HG02870 (cell line): Measurements from ENCODE around the gene NEGR1.

Experiments used
- ATAC-seq: cut with Tn5 transposase; IDR thresholded peaks from one replicate; pipeline ENCODE4 v1.9.1; 2021; ENCODE audit warnings: mild to moderate bottlenecking, moderate library complexity; ENCODE audit not compliant: unreplicated experiment

NEGR1 gene

DNA sequence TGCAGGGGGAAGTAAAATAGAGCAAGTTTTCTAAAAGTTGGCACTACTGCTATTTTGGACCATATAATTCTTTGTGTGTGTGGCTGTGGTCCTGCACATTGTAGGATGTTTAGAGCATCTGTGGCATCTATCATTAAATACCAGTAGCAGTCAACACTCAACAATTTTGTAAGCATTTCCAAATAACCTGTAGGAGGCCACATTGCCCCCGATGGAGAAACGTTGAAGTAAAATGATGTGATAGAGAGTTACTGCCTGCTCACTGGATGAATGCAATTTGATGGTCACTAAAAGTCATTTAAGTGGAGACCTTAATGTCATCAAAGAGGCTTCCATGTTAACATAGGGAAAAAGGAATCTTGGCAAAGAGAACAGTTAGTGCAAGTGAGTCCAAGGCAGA is 560.8 kb downstream of the NEGR1 start:
- no peak for ATAC-seq

DNA sequence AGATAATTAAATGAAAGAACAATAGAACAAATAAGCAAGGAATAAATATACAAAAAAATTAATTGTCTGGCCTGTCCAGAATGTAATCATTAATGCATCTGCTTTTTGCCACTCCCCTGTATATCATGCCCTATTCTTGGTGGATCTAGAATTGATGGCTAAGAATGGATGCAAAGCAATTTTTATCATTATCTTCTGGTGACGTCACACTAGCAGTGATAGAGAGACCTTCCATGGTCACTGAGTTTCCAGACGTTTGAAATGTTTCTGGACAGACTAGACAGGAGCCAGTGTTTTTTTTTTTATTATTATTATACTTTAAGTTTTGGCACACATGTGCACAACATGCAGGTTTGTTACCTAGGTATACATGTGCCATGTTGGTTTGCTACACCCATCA is 563.0 kb downstream of the NEGR1 start:
- no peak for ATAC-seq

DNA sequence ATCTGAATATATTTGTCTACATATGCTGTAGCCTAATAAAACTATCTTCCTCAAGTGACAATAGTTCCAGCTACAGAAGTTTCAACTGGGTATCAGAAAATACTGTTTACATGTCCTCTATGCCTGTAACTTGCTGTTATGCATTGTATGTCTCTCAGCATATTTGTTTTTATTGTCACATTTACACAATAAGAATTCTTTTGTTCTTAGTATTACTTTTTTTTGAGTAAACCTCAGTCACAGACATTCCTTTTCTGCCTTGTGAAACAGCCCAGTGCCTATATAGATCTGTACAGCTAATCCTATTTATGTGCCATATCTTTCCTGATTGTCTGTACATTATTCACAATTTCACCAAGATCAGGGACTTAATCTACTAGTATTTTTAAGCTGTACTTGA is 565.2 kb downstream of the NEGR1 start:
- ATAC-seq: no peak

DNA sequence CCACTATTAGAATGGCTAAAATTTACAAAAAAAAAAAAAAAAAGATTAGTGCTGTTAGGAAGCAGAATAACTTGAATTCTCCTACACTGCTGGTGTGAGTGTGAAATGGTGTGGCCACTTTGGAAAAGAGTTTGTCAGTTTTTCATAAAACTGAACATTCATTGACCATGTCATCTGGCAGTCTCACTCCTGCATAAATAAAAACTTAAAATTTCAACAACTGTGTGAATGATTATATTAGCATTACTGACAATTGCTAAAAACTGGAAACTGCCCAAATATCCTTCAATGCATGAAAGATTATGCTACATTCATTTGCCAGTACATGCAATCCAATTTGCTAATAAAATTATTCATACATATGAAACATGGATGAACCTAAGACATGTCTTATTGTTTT is 570.9 kb downstream of the NEGR1 start:
- no peak for ATAC-seq

DNA sequence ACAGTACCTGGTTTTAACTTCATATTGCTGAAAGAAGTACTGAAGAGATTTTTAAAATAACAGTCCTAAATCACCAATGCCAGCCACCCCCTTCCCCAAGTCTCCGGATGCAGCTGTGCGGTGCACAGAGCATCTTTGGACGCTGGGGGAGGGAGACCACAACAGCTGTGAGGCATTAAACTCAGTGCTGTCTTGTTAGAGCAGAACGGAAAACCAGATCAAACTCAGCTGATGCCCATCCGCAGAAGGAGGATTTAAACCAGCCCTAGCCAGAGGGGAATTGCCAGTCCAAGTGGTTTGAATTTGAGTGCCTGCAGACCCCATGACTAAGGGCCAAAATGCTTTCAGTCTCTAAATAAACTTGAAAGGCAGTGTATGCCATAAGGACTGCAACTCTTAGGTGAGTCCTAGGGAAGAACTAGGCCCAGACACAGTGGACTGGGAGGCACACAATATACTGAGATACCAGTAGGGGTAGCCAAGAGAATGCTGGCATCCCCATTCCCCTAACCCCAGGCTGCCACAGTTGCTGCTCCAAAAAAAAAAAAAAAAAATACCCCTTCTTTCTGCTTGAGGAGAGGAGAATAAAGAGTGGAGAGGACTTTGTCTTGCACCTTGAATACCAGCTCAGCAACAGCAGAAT is 576.2 kb downstream of the NEGR1 start:
- ATAC-seq: no peak

DNA sequence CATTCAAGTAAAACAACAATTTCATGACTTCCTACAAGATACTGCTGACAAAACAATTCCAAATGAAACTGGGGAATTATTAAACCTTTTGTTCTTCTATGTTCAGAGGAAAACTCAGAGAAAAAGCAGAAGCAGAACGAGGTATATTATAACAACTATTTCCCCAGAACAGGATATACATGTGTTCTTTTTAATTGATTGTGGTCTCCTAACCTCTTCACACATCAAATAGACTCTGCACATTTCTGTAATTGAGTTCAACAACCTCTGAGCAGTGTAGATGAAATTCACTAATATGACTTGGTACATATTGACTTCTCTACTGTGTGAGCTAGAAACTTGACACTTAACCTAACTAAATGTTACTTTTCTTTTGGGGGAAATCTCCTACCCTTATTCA is 584.2 kb downstream of the NEGR1 start:
- no peak for ATAC-seq

DNA sequence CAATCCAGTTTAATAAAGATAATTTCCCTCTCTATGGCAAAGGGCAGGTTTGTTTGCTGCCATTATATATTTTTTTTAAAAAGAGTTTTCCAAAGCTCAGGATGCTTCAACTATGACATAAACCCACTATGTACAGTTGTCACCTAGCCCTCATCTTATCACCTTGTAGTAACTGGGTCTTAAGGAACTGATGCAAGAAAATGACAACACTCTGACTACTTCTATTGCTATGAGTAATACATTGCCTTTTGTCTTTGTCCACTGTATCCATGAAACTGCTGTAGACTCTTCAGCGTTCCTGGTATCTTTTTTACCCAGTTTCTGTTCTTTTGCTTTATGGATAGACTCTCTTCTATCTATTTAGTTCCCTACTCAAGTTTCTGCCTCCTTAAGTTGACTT is 586.5 kb downstream of the NEGR1 start:
- ATAC-seq: no peak

DNA sequence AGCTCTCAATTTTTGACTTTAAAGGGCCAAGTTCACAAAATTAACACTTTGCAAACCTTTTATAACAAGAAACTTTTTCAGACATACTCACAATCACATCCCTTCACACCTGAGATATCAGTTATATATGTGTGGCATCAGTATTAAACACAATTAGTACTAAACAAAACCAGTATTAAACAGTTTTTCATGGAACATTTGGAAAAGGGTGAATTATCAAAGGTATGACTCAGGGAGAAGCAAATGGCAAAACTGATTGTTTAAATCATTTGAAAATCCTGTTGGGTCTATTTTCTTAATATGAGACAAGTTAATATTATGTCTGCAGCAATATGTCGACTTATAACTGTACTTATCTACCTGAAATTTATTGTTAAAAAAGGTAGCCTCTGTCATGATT is 587.3 kb downstream of the NEGR1 start:
- ATAC-seq: no peak

DNA sequence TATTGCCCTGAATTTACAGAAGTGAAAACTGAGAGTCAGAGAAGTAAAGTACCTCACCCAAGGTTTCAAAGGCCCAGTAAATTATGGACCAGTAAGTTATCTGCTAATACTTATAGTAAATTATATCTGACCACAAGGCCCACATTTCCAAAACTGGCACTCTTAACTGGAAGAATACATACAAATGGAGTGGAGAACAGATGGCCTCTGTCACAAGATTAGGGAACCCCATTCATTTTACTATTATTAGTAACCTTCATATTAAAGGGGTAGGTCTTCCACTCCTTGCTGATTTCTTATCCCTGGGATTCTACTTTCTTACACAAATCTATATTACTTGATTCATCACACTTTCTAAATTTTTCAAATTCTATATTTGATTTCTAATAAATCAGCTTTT is 588.8 kb downstream of the NEGR1 start:
- no peak for ATAC-seq

DNA sequence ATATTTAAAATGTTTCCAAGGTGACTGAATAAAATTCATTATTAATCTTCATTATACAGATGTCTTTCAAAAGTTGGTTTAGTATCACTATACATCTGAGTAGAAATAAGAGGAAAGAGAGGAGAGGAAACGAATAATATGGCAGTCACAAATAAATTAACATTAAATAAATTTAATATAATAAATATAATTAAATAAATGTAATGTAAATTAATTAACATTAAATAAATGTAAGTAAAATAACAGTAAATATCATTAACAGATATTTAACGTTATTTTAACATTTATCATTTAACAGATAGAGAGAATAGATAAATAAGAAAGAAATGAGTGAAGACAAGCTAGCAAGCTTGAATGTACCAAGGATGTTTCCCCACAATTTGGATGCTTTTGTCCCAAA is 592.7 kb downstream of the NEGR1 start:
- no peak for ATAC-seq

DNA sequence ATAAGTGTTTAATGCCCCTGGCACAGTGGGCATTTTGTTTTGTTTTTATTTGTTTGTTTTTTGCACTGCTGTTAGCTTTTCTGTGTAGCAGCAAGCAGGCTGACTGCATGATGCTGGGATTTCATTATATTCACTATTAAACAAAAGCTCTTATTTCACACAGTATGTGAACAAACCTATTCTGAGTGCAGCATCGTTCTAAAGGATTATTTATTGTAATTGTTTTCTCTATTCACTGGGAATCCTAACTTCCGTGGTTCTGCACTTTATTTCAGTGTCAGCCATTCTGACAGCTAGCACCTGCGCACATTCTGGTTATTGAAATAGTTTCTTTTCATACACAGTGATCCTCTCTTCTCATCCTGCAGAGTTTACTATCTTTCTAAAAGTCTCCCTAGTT is 595.0 kb downstream of the NEGR1 start:
- no peak for ATAC-seq

DNA sequence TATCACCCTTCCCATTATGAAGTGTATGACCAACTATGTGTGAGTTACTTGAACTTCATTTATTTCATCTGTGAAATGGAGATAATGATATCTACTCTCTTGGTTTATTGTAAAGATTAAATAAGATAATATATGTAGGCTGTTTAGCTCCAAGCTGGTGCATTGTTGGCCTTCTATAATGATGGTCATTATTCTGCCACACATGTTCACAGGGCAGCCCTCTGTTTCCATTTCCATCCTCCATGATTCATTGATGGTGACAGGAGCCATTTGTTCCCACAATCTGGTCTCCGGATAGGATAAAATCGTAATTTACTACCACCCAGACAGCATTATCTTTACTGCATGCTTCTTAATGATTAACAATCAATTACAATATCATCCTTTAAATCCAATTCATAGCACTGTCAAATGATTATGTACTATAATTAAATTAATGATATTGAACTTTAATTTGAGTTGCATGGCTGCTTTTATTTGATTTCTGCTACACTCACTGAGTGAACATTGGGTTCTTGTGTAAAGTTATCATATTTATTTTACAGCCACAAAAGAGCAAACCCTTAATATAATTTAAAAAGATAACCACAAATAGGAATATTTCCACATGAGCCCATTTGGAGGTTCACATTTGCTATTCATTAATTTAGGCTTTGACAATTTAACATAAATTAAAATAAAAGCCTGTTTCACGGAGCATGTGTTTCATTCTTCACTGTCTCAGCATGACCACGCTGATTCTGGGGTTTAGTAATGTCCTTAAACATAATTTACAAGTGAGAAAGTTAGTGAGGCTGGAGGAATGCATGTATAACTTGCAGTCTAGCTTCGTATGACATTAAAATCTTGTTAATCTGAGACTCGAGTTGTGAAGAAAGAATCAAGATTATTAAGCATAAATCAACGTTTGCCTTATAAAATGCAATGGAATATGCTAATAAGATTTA is 605.1 kb downstream of the NEGR1 start:
- ATAC-seq: no peak

DNA sequence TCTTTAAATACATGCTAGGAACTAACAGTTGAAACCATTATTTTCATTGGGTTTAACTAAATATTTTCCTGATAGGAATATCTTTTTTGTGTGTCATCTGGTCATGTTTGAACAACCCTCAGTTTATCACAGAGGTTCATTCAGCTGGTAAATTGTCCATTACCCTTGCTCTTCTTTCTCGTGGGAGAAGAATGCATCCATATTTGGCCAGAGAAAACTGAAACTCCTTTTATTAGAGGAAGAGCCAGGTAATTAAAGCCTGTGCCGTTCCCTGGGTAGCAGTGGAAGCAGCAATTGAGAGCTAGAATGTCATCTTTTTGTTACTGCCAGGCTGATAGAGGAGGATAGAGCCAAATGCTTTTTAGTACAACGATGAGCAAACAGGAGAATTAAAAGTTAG is 614.3 kb downstream of the NEGR1 start:
- ATAC-seq: no peak

DNA sequence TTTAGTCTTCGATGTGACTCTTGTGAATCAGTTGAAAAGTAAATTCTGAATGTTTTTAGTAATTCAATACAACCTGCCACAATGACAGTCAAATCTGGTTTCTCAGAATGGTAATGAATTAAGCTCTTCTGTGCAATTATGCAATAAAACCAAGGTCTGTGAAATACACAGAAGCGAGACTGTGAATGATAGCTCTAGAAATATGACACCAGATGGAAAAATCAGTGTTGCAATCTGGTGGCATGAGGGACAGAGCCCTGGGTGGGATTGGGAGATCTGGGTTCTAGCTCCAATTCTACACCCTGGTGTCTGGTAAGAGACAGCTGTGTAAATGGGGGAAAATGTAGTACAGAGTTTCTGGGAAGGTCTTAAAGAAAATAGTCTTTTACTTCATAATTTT is 615.1 kb downstream of the NEGR1 start:
- ATAC-seq: no peak

DNA sequence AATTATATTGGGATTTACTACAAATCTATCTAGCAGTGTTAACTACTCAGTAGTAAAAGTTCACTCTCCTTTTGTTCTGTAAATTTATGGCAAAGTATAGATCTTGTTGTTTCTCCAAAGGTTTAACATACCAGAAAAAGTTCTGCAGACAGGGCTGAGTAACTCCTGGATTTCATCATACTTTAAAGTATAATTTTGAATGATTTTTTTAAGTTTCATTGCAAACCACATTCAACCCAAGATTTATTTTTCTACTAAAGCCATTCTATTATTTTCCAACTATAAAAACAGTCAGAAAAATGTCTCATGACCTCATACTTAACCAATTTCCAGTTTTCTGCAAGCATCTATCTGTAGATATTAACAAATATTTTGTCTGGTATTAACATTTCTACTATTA is 615.7 kb downstream of the NEGR1 start:
- ATAC-seq: no peak

DNA sequence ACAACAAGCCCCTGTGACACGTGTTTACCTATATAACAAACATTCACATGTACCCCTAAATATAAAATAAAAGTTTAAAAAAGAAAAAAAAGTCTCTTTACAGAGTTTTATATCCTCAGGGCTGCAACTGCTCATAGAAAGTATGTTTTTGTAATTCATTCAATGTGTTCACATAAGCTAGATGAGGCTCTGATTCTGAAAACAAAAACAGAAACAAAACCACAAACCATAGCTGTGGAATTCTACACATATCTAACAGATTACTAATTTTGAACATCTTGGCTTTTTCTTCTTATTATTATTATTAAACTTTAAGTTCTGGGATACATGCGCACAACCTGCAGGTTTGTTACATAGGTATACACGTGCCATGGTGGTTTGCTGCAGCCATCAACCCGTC is 621.9 kb downstream of the NEGR1 start:
- ATAC-seq: no peak

DNA sequence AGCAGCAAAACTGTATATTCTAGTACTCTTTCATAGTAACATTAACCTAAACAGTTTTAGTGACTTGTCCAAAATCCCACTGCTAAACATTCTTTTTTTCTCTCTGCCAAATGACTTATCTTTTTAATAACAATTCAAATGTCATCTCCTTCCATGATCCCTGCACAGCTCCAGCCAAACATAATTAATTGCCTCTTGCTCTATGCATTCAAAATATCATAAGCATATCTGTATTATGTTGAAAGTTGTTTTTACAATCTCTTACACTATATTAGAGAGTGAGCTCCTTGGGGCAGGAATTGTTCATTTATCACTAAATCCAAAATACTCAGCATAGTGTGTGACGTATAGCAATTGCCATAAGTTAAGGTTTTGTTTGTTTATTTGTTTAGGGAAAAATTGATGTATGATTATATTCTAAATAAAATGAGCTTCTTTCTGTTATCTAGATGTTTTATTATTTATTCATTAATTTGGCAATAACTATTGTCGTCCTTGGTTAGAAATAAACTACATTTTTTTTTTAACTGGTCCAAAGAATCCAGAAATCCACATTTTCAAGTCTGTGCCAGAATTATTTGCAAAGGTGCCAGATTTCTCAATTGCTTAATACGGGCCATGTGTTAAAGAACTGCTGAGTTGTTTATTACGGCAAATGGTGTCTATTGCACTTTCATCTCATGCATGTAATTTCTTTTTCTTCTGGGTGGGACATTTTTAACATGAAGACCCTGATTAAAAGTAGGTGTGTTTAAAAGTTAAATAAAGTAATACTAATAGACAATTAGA is 624.3 kb downstream of the NEGR1 start:
- ATAC-seq: no peak

DNA sequence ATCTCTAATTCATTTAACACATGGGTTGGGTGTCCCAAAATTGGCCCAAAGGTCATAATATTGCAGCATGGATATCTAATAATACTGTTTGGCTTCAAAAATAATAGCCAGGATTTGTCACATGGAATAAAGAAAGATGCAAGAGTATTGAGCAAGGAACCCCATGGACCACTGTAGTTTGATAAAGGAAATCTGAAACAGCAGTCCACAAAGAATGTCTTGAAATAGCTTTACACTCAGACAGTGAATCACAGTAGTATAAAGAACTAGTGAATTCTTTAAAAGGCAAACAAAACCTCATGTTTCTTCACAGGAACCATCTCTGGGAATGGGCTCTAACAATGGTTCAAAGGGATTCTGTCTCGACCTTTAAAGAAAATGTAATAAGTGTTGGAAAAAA is 625.4 kb downstream of the NEGR1 start:
- no peak for ATAC-seq

DNA sequence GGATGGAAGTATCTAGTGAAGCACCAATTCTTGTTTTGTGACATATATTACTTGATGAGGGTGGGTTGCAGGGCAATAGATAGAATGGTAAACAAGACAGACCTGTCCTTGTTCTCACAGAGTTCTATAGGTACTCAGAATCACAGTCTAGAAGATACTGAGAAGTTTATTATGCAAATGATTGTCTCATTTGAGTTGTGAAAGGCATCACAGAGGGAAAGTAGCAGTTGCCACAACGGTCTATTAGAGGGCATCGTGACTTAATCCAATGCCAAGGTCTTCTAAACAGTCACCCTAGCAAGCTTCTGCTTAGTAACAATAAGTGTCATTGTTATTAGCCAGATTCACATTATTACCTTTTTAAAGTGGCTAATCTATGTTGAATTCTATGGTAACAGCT is 626.7 kb downstream of the NEGR1 start:
- no peak for ATAC-seq

DNA sequence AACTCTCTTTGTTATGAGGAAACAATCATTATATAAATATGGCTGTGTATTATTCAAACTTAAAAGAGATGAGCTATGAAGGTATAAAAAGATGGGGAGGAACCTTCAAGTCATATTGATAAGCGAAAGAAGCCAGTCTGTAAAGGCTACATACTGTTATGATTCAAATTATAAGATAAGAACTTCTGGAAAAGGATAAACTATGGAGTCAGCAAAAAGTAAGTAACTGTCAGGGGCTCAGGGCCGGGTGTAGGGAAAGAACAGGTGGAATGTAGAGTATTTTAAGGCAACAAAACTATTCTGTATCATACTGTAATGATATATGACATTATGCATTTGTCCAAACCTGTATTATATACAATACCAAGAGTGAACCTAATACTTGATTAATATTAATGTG is 628.4 kb downstream of the NEGR1 start:
- no peak for ATAC-seq

DNA sequence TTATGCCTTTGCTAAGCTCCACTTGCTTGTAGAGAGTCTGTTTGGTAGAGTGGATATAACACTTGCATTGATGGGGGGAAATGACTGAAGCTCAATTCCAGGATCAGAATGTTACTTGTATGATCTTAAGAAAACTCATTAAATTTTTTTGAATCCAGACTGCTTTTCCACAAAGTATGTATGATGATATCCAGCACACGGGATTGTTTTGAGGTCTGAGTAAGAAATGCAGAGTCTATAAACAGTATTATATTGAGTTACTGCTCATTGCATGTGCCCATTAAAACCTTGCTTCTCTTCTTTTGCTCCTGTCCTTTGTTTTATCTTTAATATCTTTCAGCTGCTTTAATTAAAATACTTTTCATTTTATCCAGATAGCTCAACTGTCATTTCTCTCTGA is 631.1 kb downstream of the NEGR1 start:
- no peak for ATAC-seq

DNA sequence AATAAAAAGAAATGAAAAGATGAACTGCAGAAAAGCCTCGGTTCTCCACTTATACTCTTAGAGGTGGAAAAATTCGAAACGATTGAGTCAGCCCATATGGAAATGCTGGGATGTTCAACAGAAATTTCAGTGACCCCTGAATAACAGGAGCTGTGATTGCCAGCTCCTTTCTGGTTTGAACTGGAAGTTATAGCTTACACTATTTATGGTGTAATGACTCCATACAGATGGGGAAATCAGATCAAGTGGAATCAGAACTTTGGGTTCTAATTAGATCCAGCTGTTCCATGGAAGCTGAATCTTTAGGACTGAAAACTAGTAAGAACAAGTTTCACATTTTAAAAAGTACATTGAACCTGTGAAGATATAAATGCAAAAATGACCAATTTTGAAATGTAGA is 632.2 kb downstream of the NEGR1 start:
- ATAC-seq: no peak
